HG03135 (cell line): Measurements from ENCODE around the gene MSRB1.

ENCODE experiments used
- ATAC-seq: cut with Tn5 transposase; IDR thresholded peaks from one replicate; pipeline ENCODE4 v1.9.1; 2021; ENCODE audit warnings: mild to moderate bottlenecking, moderate library complexity; ENCODE audit not compliant: unreplicated experiment

MSRB1 gene

GRCh38 chr16:1942810-1943726, at the start of gene MSRB1:
TSS of gene MSRB1 (minus strand) at chr16:1943199. CDS start at chr16:1943156, 43 bp downstream.
- peak; percentile 92 for ATAC-seq

GRCh38 chr16:1991948-1992703, 49.1 kb upstream of the MSRB1 start:
- peak; percentile 47 for ATAC-seq

- ATAC-seq: no peak
Observed at GRCh38 chr16:1991588-1991947, 48.6 kb upstream of the MSRB1 start.

GRCh38 chr16:1991135-1991551, 48.1 kb upstream of the MSRB1 start:
- ATAC-seq: no peak

GRCh38 chr16:1990351-1991134, 47.5 kb upstream of the MSRB1 start:
- no peak for ATAC-seq

- ATAC-seq: no peak
Observed at GRCh38 chr16:1990101-1990350, 47.0 kb upstream of the MSRB1 start.

GRCh38 chr16:1989209-1990100, 46.5 kb upstream of the MSRB1 start, which contains the start of gene SYNGR3:
TSS of gene SYNGR3 (plus strand) at chr16:1989970. CDS start at chr16:1990103, 133 bp downstream.
- ATAC-seq: no peak

- no peak for ATAC-seq
Observed at GRCh38 chr16:1987198-1987597, 44.2 kb upstream of the MSRB1 start.

- no peak for ATAC-seq
Observed at GRCh38 chr16:1985466-1986150, 42.6 kb upstream of the MSRB1 start.

GRCh38 chr16:1984347-1985225, 41.6 kb upstream of the MSRB1 start:
- ATAC-seq: peak; percentile 10

- ATAC-seq: peak; percentile 61
Observed at GRCh38 chr16:1983544-1984346, 40.7 kb upstream of the MSRB1 start, which contains the start of gene GFER. TSS of gene GFER (plus strand) at chr16:1984193. CDS start at chr16:1984219, 26 bp downstream.

- no peak for ATAC-seq
Observed at GRCh38 chr16:1982991-1983543, 40.1 kb upstream of the MSRB1 start.

GRCh38 chr16:1982013-1982433, 39.0 kb upstream of the MSRB1 start:
- no peak for ATAC-seq

- ATAC-seq: no peak
Observed at GRCh38 chr16:1981398-1981836, 38.4 kb upstream of the MSRB1 start, which contains the start of gene NOXO1. TSS of gene NOXO1 (minus strand) at chr16:1981469. CDS start at chr16:1981179, 290 bp downstream.

GRCh38 chr16:1980770-1981087, 37.7 kb upstream of the MSRB1 start:
- no peak for ATAC-seq

GRCh38 chr16:1980030-1980769, 37.2 kb upstream of the MSRB1 start:
- no peak for ATAC-seq
